GM04504 (cell line): ENCODE data around the gene AANAT.

Experiments used
- DNase-seq: peaks from one replicate; pipeline ENCODE4 v3.0.0-alpha.2; 2012; ENCODE audit warnings: low read depth

The AANAT gene

GRCh38 chr17:76491271-76492122 is 24.1 kb downstream of the AANAT start:
- no peak for DNase-seq

DNA sequence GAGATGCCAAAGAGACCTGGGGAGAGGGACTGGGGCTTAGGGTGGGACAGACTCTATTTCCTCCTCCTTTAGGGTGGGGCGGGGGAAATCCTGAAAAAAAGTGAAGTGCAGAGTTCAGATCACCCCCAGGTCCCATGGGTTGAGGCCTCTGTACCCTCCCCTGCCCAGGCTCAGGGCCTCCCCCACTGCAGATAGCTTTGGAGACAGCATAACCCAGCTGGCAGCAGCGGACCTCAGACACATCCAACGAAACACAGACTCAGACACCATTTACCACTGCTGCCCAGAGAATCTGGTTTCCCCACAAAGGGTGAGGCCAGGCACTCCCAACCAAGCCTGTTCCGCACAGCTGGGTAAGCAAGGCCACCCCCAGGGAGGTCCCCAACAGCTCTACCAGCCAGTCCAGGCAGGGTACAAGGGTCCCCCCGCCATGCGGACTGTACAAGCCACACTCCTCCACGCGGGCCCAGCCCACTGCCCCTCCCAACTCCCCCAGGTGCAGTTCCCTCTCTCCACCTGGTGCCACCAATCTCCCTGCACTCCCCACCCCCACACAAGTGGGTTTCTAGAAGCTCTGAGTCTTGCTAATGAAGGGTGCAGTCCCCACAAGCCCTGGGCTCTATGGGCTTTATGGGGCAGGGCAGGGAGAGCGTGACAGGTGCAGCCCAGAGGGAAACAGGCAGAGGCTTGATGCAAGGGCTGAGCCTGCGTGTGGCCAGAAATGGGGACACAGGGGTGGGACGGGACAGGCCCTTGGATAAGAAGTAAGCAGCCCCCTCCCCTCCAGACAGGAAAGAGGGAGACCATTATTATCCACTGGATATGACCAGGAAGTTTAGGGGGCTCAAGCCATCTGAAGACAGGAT is 25.0 kb downstream of the AANAT start:
- no peak for DNase-seq

- peak; percentile 18 for DNase-seq
Measured at GRCh38 chr17:76492989-76493501, 25.6 kb downstream of the AANAT start.

GRCh38 chr17:76493505-76494167 is 26.2 kb downstream of the AANAT start:
- no peak for DNase-seq

DNA sequence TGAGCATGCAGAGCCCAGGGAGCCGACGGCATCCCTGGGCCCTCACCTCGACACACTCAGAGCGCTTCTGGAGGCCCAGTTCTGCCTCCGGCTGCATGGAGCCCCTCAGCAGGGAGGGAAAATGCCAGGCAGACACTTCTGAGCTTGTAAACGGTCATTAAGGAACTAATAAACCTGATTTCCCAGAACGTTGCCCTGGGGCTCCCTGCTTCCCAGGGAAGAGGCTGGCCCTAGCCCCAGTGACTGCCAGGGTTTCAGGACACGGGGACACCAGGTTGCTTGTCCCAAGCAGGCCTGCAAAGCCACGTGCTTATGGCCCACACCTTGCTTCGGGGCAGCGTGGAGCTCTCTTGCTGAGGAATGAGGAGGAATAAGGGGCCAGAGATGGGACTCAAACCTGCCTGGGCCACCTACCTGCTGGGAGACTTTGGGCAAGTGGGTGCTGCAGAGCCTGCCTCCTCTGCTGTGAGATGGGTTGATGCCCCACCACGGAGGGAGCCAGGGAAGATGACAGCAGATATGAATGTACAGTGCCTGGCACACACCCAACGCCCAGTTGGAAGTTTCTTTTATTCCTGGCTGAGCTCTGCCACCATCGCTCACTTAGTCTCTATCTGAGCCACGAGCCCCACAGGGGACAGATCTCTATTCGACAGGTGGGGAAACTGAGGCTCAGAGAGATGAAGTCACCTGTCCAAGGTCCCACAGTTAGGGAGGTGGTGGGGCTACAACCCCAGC is 28.4 kb downstream of the AANAT start:
- no peak for DNase-seq

GRCh38 chr17:76496464-76496863 is 29.1 kb downstream of the AANAT start:
- DNase-seq = no peak

- DNase-seq = no peak
Measured at GRCh38 chr17:76497699-76497978, 30.2 kb downstream of the AANAT start.

- DNase-seq = peak; percentile 60
Measured at GRCh38 chr17:76497979-76498875, 30.8 kb downstream of the AANAT start.

DNA sequence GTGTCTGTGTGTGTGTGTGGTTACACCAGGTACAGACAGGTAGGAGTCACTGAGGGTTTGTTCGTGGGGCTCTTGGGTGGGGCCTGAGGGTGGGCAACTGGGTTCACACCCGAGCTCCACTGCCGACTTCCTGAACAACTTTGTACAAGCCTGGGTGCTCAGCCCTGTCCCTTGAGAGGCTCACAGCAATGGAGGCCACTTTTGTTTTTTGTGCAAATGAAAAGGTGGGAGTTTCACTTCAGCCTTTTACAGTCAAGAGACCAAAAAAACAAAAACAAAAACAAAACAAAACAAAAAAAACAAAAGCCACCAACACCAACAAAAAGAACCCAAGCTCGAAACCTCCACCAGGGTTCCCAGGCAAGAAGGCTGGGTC is 31.5 kb downstream of the AANAT start:
- no peak for DNase-seq

DNA sequence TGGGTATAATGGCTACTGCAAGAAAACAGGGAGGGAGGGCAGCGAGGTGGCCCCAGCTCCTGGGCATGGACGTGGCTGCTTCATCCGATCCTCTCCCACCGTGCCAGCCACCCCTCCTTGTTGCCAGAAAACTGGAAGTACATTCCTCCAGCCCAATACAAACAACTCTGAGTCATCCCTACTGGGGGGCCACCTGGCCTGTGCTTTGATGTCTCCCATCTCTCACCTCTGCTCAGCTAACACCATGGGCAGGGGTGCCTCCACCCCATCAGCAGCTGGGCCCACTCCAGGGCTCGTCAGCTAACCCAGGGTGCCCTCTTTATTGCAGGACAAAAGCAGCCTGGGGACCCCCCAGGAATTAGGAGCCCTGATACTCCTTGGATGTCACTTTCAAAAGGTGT is 31.9 kb downstream of the AANAT start:
- DNase-seq = no peak

DNA sequence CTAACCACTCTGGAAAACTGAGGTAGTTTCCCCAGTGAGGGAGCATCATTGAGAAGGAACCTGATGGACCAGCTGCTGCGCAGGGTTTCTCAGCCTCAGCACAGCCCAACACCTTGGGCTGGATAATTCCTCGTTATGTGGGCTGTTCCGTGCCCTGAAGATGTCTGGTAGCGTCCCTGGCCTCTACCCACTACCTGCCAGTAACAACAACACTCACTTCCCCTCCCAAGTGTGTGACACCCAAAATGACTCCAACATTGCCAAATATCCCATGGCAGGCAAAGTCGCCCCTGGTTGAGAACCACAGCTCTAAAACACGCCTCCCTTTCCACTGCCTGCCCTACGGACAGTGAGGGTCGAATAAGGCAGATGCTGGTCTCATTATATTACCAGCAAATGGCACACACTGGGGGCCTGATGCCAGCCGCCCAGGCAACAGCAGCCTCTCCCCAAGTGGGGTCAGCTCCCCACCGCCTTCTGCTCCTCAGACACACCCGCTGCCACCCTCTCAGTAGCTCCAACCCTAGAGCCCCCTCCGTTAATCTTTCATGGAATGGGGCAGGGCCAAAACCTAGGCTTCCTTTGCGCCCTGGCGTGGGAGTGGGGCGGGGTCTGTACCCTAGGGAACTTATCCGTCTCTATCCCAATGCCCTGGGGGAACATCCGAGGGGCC is 32.8 kb downstream of the AANAT start:
- DNase-seq = no peak

DNA sequence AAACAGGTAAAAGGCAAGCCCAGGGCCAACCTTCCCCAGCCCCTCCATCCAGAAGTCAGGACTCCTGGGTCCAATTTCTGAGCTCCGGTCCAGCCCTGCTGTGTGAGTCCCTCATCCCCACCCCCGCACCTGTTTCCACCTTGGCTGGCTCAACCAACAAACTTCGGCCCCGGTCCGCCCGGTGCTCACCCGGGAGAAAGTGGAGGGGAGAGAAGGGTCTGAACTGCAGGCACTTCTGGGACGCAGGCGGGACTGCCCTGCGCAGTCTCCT is 33.3 kb downstream of the AANAT start:
- DNase-seq = no peak

DNA sequence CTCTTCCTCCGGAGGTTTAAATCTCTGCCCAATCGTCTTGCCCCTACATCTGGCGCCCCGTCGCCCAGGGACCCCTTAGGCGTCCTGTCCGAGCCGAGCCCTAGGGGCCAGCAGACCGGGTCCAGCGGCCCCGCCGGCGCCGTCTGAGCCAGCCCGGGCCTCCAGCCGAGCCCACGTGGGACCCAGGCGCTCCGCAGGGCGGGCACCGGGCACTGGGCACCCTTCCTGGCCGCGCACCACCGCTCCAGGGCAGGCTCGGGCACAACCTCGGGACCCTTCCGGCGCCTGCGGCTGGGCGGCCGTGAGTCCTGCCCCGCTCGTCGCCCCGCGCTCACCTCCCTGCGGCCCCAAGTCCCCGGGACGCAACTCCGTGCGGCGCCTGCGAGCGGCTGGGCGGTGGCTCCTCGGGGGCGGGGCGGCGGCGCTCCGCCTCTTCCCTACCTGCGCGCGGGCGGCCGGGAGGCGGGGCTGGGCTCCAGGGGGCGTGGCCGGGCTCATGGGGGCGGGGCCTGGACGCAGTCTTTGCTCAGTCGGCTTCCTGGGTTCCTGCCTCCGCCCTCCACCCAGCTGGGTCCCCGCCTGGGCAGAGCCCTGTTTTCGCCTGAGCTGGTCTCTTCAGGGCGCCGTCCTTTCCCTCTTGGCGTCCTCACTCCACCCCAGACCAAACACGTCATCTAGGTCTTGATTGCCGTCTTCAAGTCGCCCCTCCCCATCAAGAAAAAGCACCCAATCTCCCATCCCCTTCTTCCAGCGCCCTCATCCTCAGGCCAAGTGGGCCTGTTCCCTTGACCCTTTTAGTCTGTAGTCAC is 33.8 kb downstream of the AANAT start, which contains the start of gene RHBDF2:
Gene RHBDF2, minus strand, starts transcription at position 406 of the 809 bp plus-strand sequence. CDS start 19,899 bp downstream, outside the sequence.
- peak; percentile 44 for DNase-seq

GRCh38 chr17:76501827-76502307 is 34.5 kb downstream of the AANAT start:
- no peak for DNase-seq

DNA sequence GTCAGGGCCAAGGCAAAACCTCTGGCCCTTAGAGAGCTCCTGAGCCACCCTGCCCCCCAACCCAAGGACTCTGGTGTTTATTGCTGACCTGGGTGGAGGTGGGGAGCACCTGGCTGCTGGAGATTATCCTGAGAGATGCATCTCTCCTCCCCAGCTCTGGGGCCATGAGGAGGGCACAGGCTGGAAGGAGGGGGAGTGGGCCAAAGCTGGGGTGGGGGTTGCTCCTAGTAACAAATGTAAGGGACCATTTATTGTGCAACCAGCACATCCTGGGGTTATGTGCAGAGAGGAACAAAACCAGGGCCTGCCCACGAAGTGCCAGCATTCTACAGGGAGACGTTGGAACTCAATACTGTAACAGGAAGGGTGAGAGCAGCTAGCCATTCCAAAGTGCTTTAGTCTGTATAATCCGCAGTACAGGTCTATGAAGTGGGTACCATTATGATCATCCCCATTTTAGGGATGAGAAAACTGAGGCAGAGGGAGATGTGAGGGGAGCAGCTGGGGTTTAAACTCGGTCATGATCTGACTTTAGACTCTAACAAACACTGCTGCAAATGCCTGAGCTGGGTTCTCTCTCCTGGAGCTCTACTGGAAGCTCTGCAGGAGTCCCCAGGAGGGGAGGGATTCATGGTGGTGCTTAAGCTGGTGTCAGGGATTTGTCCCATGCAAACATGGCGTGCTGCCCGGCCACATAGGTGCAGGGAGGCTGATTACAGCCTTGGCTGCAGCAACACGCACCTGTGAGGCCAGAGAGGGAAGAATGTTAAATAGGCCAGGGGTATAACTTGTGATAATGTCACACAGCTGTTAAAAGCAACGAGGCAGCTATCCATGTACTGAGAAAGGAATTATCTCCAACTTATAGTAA is 35.2 kb downstream of the AANAT start:
- no peak for DNase-seq

- DNase-seq = no peak
Measured at GRCh38 chr17:76504117-76504516, 36.7 kb downstream of the AANAT start.

GRCh38 chr17:76506408-76507345 is 39.3 kb downstream of the AANAT start:
- DNase-seq = no peak
